WTC11 (cell line): ENCODE results near the gene SERPINB1. TPM values are rescaled to one million over a fixed set of nuclear protein-coding genes. Genes with fewer than 3 reads are reported as not detected.
A peak's percentile ranks its signal among the peaks of the same experiment; 100 is the strongest.

ENCODE experiments used
- ATAC-seq: fragments of 200-7000 bp; cut with Tn5 transposase; 2 replicates; pipeline ENCODE4 v1.10.0; 2021; ENCODE audit warnings: mild to moderate bottlenecking, moderate library complexity
- CTCF ChIA-PET: fragments of 300-600 bp; sonication (Branson Sonifier 250); formaldehyde crosslinking; loops from one replicate; lab custom pipeline; 2021; ENCODE audit warnings: antibody characterized with exemption; lab: Charles Lee
- POLR2A ChIA-PET: fragments of 350-600 bp; sonication (Branson Sonifier 250); formaldehyde crosslinking; loops from one replicate; lab custom pipeline; 2021; ENCODE audit warnings: antibody characterized with exemption; lab: Charles Lee
- DNase-seq: peaks from one replicate; pipeline ENCODE4 v3.0.0; 2021; ENCODE audit warnings: low spot score
- H3K27ac Mint-ChIP-seq: 2 replicates; pipeline ENCODE4 v1.8.0; 2021; ENCODE audit warnings: mixed read lengths
- H3K27me3 Mint-ChIP-seq: 2 replicates; pipeline ENCODE4 v1.8.0; 2021; ENCODE audit warnings: low read depth, mild to moderate bottlenecking, moderate library complexity, mixed read lengths
- H3K36me3 Mint-ChIP-seq: 2 replicates; pipeline ENCODE4 v1.8.0; 2021; ENCODE audit warnings: mixed read lengths
- H3K4me1 Mint-ChIP-seq: 2 replicates; pipeline ENCODE4 v1.8.0; 2022; ENCODE audit warnings: mixed read lengths
- H3K4me3 Mint-ChIP-seq: 2 replicates; pipeline ENCODE4 v1.8.0; 2021; ENCODE audit warnings: mild to moderate bottlenecking, moderate library complexity, mixed read lengths
- H3K9me3 Mint-ChIP-seq: 2 replicates; pipeline ENCODE4 v1.8.0; 2021; ENCODE audit warnings: mixed read lengths
- ATF3 ChIP-seq: sonication (generic); formaldehyde crosslinking; conservative IDR thresholded peaks from 2 replicates; pipeline ENCODE4 v1.8.1; 2022; ENCODE audit warnings: mild to moderate bottlenecking, missing genetic modification reagents
- ERG ChIP-seq: fragments of 250-450 bp; sonication (Bioruptor Pico); IDR thresholded peaks from 2 replicates; pipeline ENCODE4 v1.8.0; 2021; ENCODE audit warnings: mild to moderate bottlenecking
- FOXJ3 ChIP-seq: sonication (generic); formaldehyde crosslinking; IDR thresholded peaks from 2 replicates; pipeline ENCODE4 v1.9.0; 2021; ENCODE audit warnings: missing genetic modification reagents, mild to moderate bottlenecking, borderline replicate concordance
- FOXK1 ChIP-seq: sonication (generic); formaldehyde crosslinking; IDR thresholded peaks from 2 replicates; pipeline ENCODE4 v1.8.0; 2022; ENCODE audit warnings: mild to moderate bottlenecking, moderate library complexity, missing genetic modification reagents
- GTF2I ChIP-seq: fragments of 250-450 bp; sonication (Bioruptor Pico); conservative IDR thresholded peaks from 2 replicates; pipeline ENCODE4 v1.4.0; 2021; ENCODE audit warnings: mild to moderate bottlenecking
- IRF1 ChIP-seq: sonication (generic); formaldehyde crosslinking; IDR thresholded peaks from 2 replicates; pipeline ENCODE4 v1.8.0; 2023; ENCODE audit warnings: missing genetic modification reagents
- IRF2 ChIP-seq: sonication (generic); formaldehyde crosslinking; IDR thresholded peaks from 2 replicates; pipeline ENCODE4 v1.8.0; 2022; ENCODE audit warnings: low read depth, missing genetic modification reagents, borderline replicate concordance
- KAT7 ChIP-seq: sonication (generic); formaldehyde crosslinking; IDR thresholded peaks from 2 replicates; pipeline ENCODE4 v1.8.1; 2023; ENCODE audit warnings: missing genetic modification reagents, mild to moderate bottlenecking, borderline replicate concordance
- NFATC4 ChIP-seq: fragments of 250-450 bp; sonication (Bioruptor Pico); IDR thresholded peaks from 2 replicates; pipeline ENCODE4 v1.9.0; 2021; ENCODE audit warnings: mild to moderate bottlenecking
- NFE2L1 ChIP-seq: sonication (generic); formaldehyde crosslinking; IDR thresholded peaks from 2 replicates; pipeline ENCODE4 v1.8.1; 2023; ENCODE audit warnings: missing genetic modification reagents
- SOX15 ChIP-seq: fragments of 250-450 bp; sonication (Bioruptor Pico); IDR thresholded peaks from 2 replicates; pipeline ENCODE4 v1.9.0; 2021; ENCODE audit warnings: mild to moderate bottlenecking
- ZNF232 ChIP-seq: sonication (generic); formaldehyde crosslinking; IDR thresholded peaks from 2 replicates; pipeline ENCODE4 v1.8.0; 2022; ENCODE audit warnings: mild to moderate bottlenecking, missing genetic modification reagents
- ZNF263 ChIP-seq: sonication (generic); formaldehyde crosslinking; IDR thresholded peaks from 2 replicates; pipeline ENCODE4 v1.8.1; 2022; ENCODE audit warnings: low read depth, mild to moderate bottlenecking, moderate library complexity, missing genetic modification reagents
- ZNF423 ChIP-seq: fragments of 250-450 bp; sonication (Bioruptor Pico); IDR thresholded peaks from 2 replicates; pipeline ENCODE4 v2.1.2; 2022; ENCODE audit warnings: mild to moderate bottlenecking, moderate library complexity
- ZNF532 ChIP-seq: fragments of 250-450 bp; sonication (Bioruptor Pico); IDR thresholded peaks from 2 replicates; pipeline ENCODE4 v1.9.0; 2021; ENCODE audit warnings: mild to moderate bottlenecking, borderline replicate concordance
- ZNF671 ChIP-seq: fragments of 250-450 bp; sonication (Bioruptor Pico); IDR thresholded peaks from 2 replicates; pipeline ENCODE4 v1.8.0; 2021; ENCODE audit warnings: mild to moderate bottlenecking
- total RNA-seq: library from RNA; stranded (reverse); gene quantifications from 3 replicates; pipeline ENCODE4 v1.2.3, GENCODE V29; 2021
- TF ChIP-seq, protein P1 (sequence below): sonication (generic); formaldehyde crosslinking; IDR thresholded peaks from 2 replicates; pipeline ENCODE4 v1.8.0; 2022; ENCODE audit warnings: mild to moderate bottlenecking, missing genetic modification reagents
- TF ChIP-seq, protein P2 (sequence below): sonication (generic); formaldehyde crosslinking; IDR thresholded peaks from 2 replicates; pipeline ENCODE4 v1.8.1; 2022; ENCODE audit warnings: low read depth, missing genetic modification reagents, borderline replicate concordance
- TF ChIP-seq, protein P3 (sequence below): sonication (generic); formaldehyde crosslinking; IDR thresholded peaks from 2 replicates; pipeline ENCODE4 v1.8.1; 2023; ENCODE audit warnings: mild to moderate bottlenecking, missing genetic modification reagents, moderate library complexity
- TF ChIP-seq, protein P4 (sequence below): sonication (generic); formaldehyde crosslinking; IDR thresholded peaks from 2 replicates; pipeline ENCODE4 v1.8.1; 2022; ENCODE audit warnings: mild to moderate bottlenecking, missing genetic modification reagents, moderate library complexity, borderline replicate concordance

SERPINB1 gene
- total RNA-seq, 1 experiment from 2014 or later: 14.8 TPM

- Mint-ChIP-seq H3K4me3 (no peak overlapping the region), H3K27me3 (no peaks in the 10 kb centered on the region), H3K27ac (peak overlapping the region; percentile 40), H3K9me3 (no peaks in the 10 kb centered on the region), H3K4me1 (peaks cover 11% of the 10 kb centered on the region), H3K36me3 (peaks cover 4% of the 10 kb centered on the region; the same call in 1 of the 2 replicates)
- ChIA-PET POLR2A (no interaction called here), CTCF (interaction anchor here (1.2 to 1.3 kb wide), 2 partner anchors 46 to 157 kb away, joined by 3 to 4 read pairs; partner anchors contain the start of gene SERPINB1)
- DNase-seq: no peak
- no peak for TF ChIP-seq KAT7 (CRISPR knock-in tag)
- TF ChIP-seq, protein P1, sequence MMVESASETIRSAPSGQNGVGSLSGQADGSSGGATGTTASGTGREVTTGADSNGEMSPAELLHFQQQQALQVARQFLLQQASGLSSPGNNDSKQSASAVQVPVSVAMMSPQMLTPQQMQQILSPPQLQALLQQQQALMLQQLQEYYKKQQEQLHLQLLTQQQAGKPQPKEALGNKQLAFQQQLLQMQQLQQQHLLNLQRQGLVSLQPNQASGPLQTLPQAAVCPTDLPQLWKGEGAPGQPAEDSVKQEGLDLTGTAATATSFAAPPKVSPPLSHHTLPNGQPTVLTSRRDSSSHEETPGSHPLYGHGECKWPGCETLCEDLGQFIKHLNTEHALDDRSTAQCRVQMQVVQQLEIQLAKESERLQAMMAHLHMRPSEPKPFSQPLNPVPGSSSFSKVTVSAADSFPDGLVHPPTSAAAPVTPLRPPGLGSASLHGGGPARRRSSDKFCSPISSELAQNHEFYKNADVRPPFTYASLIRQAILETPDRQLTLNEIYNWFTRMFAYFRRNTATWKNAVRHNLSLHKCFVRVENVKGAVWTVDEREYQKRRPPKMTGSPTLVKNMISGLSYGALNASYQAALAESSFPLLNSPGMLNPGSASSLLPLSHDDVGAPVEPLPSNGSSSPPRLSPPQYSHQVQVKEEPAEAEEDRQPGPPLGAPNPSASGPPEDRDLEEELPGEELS (CRISPR knock-in tag): no peak
- no peak for TF ChIP-seq ERG
- ATAC-seq: no peak
Observed at GRCh38 chr6:2795956-2796355, 45.7 kb downstream of the SERPINB1 start.

DNA sequence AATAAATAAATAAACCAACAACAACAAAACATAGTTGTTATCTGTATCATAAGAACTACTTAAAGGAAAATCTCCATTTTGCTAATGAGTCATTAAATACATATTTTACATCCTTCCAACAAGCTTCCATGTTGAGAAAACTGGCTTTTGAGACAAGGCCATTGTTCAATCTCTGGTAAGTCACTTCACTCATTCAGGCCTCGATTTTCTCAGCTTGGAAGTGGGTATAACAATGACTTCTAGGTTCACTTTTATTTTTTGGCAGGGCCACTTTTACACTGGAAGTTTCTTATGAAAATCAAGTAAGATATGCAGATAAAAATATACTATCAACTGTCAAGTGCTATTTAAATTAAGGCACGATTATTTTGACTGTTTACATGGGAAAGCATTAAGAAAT, 46.5 kb downstream of the SERPINB1 start:
- CTCF ChIA-PET: interaction anchor here (1.2 to 1.3 kb wide), 2 partner anchors 46 to 157 kb away, joined by 3 to 4 read pairs; partner anchors contain the start of gene SERPINB1
- no peak for ATAC-seq
- no peaks in the 10 kb centered on the region for H3K27me3 Mint-ChIP-seq
- TF ChIP-seq, protein P2, sequence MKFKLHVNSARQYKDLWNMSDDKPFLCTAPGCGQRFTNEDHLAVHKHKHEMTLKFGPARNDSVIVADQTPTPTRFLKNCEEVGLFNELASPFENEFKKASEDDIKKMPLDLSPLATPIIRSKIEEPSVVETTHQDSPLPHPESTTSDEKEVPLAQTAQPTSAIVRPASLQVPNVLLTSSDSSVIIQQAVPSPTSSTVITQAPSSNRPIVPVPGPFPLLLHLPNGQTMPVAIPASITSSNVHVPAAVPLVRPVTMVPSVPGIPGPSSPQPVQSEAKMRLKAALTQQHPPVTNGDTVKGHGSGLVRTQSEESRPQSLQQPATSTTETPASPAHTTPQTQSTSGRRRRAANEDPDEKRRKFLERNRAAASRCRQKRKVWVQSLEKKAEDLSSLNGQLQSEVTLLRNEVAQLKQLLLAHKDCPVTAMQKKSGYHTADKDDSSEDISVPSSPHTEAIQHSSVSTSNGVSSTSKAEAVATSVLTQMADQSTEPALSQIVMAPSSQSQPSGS (CRISPR knock-in tag): no peak
- TF ChIP-seq, protein P3, sequence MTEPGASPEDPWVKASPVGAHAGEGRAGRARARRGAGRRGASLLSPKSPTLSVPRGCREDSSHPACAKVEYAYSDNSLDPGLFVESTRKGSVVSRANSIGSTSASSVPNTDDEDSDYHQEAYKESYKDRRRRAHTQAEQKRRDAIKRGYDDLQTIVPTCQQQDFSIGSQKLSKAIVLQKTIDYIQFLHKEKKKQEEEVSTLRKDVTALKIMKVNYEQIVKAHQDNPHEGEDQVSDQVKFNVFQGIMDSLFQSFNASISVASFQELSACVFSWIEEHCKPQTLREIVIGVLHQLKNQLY: no peak
- TF ChIP-seq FOXK1: no peak
- TF ChIP-seq NFE2L1 (CRISPR knock-in tag): no peak
- no peak for TF ChIP-seq ZNF232 (CRISPR knock-in tag)
- no peak for TF ChIP-seq ZNF263 (CRISPR knock-in tag)
- TF ChIP-seq IRF1: no peak
- TF ChIP-seq SOX15 (CRISPR knock-in tag): no peak
- no peak for TF ChIP-seq GTF2I (CRISPR knock-in tag)
- TF ChIP-seq ZNF423: no peak
- no peaks in the 10 kb centered on the region for H3K9me3 Mint-ChIP-seq
- DNase-seq: no peak
- POLR2A ChIA-PET: no interaction called here
- H3K4me3 Mint-ChIP-seq: no peak overlapping the region
- peaks cover 18% of the 10 kb centered on the region for H3K4me1 Mint-ChIP-seq
- peaks cover 4% of the 10 kb centered on the region; the same call in 1 of the 2 replicates for H3K36me3 Mint-ChIP-seq
- no peak overlapping the region for H3K27ac Mint-ChIP-seq

DNA sequence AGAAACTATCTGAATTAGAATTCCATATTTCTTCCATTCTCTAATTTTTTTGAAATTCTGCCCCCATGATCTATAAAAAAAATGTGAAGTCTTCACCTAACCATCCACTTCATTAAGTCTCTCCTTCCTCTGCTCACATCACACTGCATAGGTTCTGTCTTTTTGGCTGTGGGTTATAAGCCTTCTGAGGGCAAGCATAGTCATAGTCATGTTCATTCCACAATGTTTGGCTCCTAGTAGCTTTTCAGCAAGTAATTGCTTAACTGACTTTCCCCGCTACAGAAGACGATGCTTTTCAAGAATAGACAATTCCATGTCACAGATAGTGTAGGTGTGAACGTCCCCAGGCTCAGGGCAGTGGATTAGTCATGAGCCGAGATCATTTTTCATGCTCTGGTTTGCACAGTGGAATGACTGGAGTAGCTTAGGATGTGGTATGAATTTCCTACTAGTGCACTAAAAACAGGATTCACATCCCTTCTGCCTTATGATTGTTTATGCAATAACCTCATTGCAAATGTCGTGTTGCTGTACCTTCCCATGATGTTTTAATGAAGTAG, 47.4 kb downstream of the SERPINB1 start:
- peaks cover 4% of the 10 kb centered on the region; the same call in 1 of the 2 replicates for H3K36me3 Mint-ChIP-seq
- ATAC-seq (no peak), DNase-seq (no peak)
- H3K27me3 Mint-ChIP-seq: no peaks in the 10 kb centered on the region
- H3K27ac Mint-ChIP-seq: no peak overlapping the region
- H3K9me3 Mint-ChIP-seq: no peaks in the 10 kb centered on the region
- H3K4me1 Mint-ChIP-seq: peaks cover 21% of the 10 kb centered on the region
- no peak overlapping the region for H3K4me3 Mint-ChIP-seq
- POLR2A ChIA-PET: no interaction called here
- CTCF ChIA-PET: interaction anchor here (1.0 kb wide), 1 partner anchor 48 kb away, joined by 3 read pairs; the partner anchor contains the start of gene SERPINB1
- TF ChIP-seq FOXJ3 (CRISPR knock-in tag) (no peak), IRF2 (no peak), ATF3 (no peak), ZNF532 (CRISPR knock-in tag) (no peak), ZNF671 (CRISPR knock-in tag) (no peak), NFATC4 (CRISPR knock-in tag) (no peak)
- TF ChIP-seq, protein P4, sequence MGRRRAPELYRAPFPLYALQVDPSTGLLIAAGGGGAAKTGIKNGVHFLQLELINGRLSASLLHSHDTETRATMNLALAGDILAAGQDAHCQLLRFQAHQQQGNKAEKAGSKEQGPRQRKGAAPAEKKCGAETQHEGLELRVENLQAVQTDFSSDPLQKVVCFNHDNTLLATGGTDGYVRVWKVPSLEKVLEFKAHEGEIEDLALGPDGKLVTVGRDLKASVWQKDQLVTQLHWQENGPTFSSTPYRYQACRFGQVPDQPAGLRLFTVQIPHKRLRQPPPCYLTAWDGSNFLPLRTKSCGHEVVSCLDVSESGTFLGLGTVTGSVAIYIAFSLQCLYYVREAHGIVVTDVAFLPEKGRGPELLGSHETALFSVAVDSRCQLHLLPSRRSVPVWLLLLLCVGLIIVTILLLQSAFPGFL (CRISPR knock-in tag): no peak
